ENCODE results near the gene CPN1.

Gene CPN1

DNA sequence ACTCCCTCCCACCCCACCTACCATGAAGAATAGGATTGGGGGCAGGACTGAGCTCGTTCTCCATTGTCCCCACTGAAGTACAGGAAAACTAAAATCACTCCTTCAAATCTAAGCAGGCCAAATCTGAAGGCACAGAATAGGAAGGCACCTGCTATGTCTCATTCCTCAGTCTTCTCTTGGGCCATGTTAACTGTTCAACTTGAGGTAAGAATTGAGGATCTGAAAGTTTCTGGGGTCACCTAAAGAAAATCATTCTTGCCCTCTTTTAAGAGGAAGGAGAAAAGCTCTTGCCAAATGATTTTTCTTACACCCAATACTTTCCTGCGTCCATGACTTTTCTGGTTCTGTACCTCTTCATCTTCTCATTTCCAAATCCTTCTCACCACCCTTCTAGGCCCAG is 4.9 kb downstream of the CPN1 start:
- DNase-seq (ENCODE audit: low spot score) = no peak

DNA sequence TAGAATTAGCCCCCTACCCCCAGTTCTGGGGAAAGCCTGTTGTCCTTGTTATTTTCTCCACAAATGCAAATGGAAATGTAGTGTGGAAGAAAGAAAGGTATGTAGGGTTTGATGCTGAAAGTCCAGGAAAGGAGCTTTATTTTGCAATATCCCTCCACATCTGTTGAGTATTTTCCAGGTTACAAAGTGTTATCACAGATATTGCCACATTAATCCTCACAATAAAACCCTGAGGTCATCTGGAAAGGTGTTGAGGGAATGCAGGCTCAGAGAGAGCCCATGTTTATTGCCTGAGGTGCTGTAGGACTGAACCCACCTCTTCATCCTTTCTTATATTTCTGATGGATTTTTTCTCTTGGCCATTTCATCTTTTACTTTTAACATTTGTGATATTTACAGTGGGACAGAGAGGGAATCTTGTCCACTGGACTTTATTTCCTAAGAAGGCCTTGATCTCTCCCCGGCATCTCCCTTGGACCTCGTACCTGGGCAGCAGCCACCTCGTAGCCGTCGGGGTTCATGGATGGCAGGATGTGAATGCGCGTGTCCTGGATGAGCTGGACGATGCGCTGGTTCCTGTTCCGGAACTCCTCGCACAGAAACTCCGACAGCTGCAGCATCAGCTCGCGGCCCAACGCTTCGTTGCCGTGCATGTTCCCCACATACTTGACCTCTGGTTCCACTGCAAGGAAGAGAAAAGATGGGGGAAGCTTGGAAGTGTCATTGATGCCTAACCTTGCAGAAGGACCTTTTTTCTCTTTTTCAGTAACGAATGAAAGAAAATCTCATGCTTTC is 6.0 kb downstream of the CPN1 start:
- DNase-seq (ENCODE audit: low spot score) = no peak

DNA sequence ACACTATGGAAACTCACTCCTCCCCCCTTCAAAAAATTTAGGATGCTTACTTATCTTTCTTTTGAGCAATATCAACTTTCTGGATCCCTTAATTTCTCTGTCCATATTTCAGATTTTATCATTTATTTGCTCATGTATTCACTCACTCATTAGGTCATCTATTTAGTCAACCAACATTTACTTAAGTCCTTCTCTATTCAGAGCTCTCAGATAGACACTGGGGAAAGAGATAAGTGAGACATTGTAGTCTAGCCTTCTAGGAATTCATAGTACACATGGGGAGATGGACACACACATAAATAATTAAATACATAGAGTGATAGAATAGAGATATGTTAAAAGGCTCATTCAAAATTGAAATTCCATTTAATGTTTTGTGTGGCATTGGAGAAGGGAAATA is 9.2 kb downstream of the CPN1 start:
- no peak for DNase-seq (ENCODE audit: low spot score)

DNA sequence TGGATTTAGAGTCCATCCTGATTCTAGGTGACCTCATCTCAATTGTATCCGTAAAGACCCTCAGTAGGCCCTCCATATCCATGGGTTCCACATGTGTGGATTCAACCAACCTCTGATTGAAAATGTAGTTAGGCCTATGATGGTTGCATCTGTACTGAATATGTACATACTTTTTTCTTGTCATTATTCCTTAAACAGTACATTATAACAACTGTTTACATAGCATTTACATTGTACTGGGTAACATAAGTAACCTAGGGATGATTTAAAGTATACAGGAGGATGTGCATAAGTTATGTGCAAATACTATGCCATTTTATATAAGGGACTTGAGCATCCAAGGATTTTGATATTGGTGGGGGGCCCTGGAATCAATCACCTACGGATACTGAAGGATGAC is 10.1 kb downstream of the CPN1 start:
- no peak for DNase-seq (ENCODE audit: low spot score)

DNA sequence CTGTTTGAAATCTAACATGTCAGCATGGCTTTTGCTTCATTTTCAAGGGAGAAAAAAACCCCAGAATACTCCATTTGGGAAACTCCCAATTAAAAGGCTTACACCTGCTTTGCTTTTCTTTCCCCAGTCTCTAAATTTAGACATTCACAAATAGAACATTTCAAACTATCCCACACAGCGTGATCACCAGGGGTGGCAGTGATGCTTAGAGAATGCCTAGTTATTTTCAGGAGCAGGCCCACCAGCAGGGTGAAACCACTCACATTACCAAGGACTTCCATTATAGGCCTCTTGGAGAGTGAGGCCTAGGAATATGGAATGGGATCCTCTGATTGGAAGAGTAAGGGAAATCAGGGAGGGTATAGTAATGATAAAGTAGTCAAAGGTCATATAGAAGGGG is 14.2 kb downstream of the CPN1 start:
- no peak for DNase-seq (ENCODE audit: low spot score)

DNA sequence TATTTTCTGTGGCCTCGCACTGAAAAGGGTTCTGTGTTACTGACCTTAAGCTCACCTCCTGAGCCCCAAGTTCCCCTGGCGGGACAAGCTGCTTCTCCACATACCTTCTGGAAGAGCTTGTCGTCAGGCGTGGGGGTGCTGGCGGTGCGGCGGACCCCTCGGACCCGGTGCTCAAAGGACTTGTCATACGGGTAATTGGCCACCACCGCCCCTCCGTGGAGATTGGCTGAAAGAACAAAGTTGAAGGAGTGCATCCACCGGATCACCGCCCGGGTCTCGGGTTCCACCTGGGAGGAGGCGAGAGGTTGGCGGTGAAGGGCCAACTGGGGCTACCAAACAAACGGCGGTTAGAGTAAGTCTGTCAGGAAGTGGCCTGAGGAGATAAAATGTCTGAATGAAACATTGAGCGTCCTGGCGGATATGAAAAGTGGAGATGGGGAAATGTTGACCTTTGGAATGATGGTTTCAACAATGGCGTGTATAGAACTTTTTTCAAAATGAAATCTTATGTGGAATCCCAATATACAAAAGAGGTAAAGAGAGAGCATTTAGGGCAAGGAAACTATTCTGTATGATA is 16.5 kb downstream of the CPN1 start:
- no peak for DNase-seq (ENCODE audit: low spot score)

DNA sequence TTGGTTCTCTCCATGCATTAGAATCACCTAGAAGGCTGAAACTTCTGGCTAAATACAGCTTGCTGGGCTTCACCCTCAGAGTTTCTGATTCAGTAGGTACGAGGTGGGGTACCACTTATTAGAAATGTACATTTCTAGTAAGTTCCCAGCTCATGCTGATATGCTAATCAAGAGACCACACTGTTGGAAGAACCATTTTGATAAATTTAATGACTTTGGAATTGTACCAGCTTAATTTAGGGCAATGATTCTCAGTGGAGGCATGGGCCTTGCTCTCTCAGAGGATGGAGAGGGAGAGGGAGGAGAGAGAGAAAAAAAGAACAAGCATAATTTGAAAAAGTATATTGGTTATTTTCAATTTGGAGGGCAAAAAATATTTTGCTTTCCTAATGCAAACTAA is 20.3 kb downstream of the CPN1 start:
- no peak for DNase-seq (ENCODE audit: low spot score)

DNA sequence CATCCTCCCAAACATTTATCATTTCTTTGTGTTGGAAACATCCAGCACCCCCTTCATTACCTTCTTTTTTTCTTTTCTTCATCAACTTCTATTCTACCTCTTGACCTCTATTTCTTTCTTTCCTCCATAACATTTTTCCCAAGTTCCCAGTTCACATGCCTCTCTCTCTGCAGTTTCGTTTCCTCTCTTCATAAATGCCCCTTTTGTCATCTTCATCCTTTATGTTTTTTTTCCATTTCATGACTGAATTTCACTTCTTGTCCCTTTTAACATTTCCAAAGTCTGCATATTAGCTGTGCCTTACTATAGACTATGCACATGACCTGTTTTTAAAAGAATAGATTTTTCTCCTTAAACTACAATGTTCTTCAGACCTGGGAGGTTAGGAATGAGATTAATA is 23.7 kb downstream of the CPN1 start:
- DNase-seq (ENCODE audit: low spot score) = no peak

DNA sequence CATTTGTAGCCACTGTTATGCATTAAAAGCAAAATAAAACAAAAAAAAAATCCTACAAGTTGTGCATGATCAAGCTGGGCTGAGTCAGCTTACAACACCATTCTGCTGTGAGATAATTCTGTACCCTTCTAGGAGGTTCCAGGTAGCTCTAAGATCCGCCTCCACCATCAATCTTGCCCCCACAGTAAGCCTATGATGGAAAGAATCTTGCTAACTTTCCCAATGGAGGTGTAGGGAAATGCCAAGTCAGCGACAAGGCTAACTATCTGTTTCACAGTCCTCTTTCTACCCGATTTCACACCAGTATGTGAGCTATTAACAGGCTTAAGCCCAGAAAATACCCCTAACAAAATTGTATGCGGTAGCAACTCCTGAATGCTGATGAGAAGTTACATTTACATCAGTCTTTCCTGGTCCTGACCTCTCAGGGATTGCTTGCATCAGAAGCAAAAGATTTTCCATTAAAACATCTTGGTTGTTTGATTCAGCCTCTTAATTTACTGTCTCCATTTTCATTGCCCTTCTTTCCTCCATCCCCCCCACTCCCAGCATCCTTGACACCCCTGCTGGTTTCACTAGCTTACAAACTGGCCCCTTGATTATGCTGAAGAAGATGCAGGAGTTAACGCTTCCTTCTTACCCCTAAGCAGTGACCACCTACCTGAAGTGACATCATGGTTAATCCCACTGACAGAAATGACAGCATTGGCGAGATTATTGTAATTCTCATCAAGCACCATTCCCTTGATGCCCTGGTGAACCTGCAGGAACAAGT is 27.8 kb downstream of the CPN1 start:
- no peak for DNase-seq (ENCODE audit: low spot score)

DNA sequence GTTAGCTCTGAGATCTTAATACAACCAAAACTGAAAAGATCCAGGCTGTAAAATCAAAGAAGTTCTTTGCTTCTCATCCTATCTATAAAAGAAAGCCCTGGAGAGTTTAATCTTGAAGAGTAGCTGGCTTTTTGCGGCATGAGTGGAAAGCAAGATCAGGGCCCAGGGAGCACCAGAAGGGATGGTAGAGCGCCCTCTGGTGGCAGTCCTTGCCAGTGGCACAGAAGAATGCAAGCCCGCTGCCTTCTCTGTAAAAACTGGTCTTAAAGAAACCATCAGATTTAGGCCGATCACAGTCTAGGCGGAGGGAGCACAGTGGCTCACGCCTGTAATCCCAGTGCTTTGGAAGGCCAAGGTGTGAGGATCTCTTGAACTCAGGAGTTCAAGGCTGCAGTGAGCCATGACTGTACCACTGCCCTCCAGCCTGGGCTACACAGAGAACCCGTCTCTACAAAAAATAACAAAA is 35.6 kb downstream of the CPN1 start:
- DNase-seq (ENCODE audit: low spot score) = peak; percentile 69

DNA sequence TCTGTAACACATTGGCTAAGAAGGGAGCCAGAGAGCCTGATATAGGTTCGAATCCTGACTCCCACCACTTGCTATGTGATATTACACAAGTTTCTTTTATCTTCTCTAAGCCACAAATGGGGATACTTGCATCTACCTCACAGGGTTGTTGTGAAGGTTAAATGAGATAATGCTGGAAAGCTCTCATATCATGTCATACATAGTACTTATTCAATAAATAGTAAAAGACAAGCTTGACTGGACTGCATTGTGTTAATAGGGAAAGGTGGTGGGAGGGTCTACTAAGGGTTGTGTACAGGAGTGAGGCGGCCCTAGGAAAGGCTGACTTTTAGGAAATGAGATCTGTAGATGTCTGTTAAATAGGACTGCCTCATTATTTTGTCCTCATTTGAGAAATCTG is 36.1 kb downstream of the CPN1 start:
- no peak for DNase-seq (ENCODE audit: low spot score)

DNA sequence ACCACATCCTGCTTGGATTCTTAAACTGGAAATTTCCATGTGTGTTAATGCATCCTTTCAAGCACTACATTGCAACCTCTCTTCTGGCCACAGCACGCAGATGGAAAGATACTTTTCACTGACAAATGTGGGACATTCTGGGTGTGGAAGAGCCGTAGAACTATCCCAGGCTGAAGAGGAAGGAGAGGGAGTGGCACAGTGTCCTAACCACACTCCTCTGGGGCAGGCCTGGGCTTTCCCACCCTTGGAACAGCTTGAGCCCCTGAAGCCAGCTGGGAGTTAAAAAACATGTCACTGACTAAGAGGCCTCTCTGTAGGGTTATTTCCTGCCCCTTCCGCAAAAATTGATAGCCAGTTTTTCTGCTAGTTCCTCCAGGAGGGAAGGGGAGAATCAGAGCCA is 37.9 kb downstream of the CPN1 start:
- DNase-seq (ENCODE audit: low spot score) = no peak

DNA sequence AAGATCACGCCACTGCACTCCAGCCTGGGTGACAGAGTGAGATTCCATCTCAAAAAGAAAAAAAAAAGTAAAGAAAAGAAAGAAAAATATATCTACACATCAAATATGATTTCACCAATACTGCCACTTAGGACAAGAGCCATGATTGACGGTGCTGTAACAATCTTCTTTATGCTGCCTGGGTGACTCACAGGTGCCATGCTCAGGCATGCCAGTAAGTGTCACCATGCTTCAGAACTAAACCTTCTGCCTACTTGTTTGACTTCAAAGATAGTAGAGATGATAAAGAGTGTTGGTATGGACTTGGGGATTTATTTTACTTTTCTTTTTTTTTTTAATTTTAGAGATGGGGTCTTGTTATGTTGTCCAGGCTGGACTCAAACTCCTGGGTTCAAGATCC is 38.3 kb downstream of the CPN1 start:
- no peak for DNase-seq (ENCODE audit: low spot score)

DNA sequence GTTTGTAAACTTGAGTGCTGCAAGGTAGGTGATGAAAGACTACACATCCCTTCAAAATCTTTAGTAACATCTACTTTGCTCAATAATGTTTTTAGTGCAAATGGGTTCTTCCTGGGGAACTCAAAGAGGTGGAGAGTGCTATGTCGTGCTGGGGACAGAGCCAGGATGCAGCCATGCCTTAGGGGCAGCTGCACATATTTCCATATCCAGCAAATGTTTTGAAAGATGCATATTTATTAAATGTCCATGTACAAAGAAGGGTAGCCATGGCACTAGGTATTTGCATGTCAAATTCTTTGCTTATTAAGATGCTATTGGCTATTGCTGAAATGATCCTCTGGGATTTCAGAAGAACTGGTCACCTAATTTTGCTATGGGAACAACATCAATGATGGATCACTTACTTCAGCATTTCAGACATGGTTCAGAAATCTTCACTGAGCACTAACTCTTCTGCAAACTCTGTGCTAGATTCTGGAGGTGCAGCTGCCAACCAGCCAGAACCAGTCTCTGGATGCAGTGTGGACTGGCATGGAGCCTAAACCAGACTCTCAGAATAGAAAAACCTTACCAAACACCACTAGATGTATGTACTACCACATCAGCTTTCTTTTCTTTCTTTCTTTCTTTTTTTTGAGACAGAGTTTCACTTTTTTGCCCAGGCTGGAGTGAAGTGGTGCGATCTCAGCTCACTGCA is 40.2 kb downstream of the CPN1 start:
- DNase-seq (ENCODE audit: low spot score) = no peak

DNA sequence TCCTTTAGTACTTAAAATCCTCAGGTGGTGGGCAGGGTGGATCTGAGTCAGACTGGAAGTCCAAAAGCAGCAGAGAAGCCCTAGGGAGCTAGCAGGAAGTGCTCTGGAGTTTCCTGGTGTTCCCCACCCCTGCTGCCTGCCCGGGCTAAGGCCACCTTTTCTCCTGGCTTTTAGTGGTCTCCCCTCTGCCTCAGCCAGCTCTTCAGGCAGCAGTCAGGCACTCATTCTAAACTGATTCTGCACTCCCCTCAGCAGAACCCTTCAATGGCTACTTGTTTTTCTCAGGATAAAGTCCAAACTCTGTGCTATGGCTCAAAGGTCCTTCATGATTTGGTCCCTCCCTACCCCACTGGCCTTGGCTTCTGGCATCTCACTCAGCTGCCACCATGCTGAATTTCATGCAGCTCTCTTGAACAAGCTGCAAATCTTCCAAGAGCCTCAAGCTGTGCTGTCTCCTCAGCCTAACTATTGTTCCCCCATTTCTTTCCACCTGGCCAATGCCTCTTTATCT is 43.1 kb downstream of the CPN1 start:
- DNase-seq (ENCODE audit: low spot score) = no peak

DNA sequence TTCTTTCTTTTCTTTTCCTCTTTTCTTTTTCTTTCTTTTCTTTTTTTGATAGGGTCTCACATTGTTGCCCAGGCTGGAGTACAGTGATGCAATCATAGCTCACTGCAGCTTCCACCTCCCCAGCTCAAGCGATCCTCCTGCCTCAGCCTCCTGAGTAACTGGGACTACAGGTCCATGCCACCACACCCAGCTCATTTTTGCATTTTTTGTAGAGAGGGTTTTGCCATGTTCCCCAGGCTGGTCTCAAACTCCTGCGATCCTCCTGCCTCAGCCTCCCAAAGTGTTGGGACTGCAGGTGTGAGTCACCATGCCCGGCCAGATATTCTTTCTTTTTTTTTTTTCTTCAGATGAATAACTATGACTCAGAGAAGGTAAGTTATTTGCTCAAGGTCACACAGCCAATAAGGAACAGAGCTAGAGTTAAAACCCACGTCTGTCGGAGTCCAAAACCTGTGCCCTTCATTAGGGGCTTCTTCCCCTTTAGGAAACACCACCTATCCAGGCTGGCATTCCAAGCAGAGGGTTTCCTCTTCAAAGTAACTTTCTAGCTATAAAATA is 43.8 kb downstream of the CPN1 start:
- no peak for DNase-seq (ENCODE audit: low spot score)

DNA sequence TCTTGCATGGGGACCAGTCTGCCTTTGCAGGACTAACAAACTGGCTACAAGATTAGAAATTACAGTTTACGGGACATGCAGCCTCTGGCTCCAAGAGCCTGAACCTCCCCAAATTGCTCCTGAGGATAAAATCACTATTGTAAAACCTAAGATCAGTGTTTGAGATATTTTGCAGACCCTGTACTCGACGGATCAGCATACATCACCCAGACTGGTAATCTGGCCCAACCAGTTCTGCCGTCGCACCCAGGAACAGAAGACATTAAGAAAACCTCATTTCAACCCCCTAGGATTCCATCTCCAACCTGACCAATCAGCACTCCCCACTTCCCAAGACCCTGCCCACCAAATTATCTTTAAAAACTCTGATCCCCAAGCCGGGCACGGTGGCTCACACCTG is 44.8 kb downstream of the CPN1 start:
- DNase-seq (ENCODE audit: low spot score) = no peak

DNA sequence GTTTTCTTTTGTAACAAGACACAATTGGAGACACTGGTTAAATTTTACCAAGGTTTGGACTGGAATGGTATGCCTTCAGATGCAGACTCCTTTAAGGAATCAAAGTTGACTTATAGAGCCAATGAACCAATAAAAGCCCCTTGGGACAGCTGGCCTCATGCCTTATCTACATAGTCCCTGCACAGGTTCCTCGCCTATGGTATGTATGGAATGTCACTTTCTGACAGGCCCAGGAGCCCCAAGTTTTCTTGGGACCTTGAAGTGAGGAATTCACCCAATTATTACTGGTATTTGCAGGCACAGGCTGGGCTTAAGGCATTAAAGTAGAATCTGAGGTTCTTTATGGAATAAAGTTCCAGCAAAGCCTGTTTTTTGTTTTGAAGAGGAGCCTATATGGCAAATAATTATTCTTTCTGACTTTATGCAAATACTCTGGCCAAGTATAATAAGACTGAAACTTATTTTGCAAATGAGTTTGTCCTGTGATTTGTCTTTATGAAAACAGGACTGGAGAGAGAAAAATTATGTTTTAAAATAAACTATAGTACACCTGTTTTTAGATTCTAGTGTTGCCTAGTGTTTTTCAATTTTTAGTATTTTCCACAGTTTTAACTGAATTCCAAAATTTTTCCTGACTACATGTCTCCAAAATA is 47.8 kb downstream of the CPN1 start:
- no peak for DNase-seq (ENCODE audit: low spot score)

DNA sequence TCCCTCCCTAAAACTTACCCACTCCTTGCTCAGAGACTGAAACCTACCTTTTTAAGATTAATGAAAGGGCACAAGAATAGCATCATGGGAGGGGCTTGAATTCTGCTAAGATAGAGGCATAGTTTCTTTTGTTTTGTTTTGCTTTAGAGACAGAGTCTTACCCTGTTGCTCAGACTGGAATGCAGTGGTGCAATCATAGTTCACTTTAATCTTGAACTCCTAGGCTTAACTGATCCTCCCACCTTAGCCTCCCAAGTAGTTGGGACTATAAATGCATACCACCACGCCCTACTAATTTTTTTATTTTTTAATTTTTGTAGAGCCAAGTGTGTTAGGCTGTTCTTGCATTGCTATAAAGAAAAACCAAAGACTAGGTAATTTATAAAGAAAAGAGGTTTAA is 54.3 kb downstream of the CPN1 start:
- no peak for DNase-seq (ENCODE audit: low spot score)

DNA sequence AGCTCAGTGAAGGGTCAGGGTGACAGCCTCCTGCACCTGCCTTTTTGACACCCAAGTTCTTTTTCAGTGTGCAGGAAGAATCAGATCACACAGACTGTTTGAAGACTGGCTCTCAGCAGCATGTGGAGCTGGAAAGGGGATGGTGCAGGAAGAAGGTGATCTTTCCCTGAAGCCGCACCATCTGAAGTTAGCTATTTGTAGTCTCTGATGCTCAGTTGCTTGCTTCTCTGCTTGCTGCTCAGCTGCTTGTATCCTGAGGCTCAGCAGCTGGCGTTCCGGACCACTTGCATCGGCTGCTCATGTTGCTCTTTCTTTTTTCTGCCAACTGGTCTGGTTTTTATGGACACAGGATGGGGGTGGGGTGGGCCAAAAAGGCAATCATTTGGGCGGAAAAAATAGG is 56.1 kb downstream of the CPN1 start:
- no peak for DNase-seq (ENCODE audit: low spot score)

DNA sequence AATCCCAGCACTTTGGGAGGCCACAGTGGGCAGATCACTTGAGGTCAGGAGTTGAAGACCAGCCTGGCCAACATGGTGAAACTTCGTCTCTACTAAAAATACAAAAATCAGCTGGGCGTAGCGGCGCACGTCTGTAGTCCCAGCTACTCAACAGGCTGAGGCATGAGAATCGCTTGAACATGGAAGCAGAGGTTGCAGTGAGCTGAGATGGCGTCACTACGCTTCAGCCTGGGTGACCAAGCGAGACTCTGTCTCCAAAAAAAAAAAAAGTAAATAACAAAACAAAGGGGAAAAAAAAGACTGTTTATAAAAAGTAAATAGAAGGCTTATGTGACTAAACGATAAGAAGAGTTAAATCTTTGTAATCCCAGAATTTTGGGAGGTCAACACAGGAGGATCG is 56.9 kb downstream of the CPN1 start:
- no peak for DNase-seq (ENCODE audit: low spot score)

DNA sequence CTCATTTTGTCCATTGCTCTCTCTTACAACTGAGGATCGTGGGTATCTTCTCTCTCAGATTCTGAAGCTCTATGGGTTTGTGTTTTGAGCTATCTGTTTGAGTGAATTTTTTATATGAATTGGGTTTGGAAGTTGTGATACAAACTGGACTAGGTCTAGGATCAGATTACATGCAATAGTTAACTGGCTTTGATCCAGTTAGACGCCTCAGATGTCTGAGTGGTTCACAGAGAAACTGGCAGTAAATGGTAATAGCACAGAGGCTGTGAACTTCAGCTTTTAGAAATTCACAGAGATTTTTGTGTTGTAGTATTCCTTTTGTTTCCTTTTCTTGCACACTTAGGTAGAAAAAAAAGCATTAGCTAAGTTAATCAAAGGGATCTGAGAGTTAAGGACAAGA is 59.3 kb downstream of the CPN1 start:
- no peak for DNase-seq (ENCODE audit: low spot score)
